CD4-positive, alpha-beta T cell treated with Interleukin-15 for 4 hours (primary cell): ENCODE results near the gene C9orf43.
"Not testable (repeated sequence)": the region's sequence is repeated elsewhere in the genome, so short reads cannot be mapped to it uniquely, and the experiment has no call there.

ENCODE experiments used
- DNase-seq: peaks from one replicate; pipeline ENCODE4 v3.0.0-alpha.2; 2020; ENCODE audit warnings: low spot score

The C9orf43 gene

GRCh38 chr9:113416149-113416721 is 5.7 kb downstream of the C9orf43 start:
- DNase-seq = no peak

DNA sequence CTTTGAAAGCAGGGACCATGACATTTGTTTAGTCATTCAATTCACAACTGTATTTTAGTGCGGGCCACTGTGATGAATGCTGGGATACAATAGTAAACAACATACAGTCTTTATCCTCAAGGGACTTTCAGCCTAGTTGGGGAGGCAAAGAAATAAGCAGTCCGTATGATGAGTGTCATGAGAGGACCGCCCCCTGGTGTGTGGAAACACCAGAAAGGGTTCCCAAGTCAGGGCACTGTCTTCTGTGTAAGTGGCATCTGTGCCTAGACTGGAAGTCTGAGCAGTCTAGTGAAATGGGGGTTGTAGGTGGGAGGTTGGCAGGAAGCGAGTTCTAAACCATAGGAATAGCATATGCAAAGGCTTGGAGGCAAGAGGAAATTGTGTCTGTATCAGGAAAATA is 6.8 kb downstream of the C9orf43 start:
- DNase-seq = peak; percentile 6

GRCh38 chr9:113421726-113422125 is 11.2 kb downstream of the C9orf43 start:
- DNase-seq = no peak

GRCh38 chr9:113425072-113425471 is 14.5 kb downstream of the C9orf43 start:
- DNase-seq = no peak

- DNase-seq = no peak
These were observed 16.2 kb downstream of the C9orf43 start for GRCh38 chr9:113426701-113427100.

DNA sequence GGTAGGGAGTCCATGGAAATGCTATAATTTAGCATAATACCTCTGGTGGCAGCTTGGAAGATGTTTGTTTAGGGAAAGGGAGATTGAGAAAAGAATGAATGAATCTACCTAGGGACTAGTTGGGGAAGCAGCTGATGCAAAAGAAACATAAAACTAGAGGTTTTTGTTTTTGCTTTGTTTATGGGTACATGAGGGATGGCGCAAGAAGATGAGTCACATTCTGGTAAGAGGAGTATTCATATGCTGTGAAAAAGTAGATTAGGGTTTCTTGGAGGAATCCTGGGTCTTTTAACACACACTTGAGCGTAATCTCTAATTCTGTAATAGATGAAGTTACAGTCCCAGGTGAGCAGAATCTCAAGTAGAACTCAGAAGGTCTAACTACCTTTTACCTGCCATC is 17.1 kb downstream of the C9orf43 start:
- no peak for DNase-seq

GRCh38 chr9:113428062-113428615 is 17.6 kb downstream of the C9orf43 start:
- no peak for DNase-seq

DNA sequence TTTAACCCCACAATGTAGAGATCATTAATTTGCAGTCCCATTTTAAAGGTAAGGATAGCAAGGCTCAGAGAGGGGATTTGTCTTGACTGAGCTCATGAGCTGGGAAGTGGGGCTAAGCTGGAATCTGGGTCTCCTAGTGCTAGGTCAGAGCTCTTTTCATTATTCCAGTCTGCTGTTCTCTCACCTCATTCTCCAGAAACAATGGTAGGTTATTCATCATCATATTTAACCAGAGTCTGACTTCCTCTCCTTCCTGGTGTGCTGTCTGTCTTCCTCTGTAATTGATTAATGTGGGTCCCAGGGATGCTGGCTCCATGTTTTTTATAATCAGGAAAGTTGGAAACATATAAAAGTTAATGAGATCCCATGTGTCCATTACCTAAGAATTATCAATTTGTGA is 20.6 kb downstream of the C9orf43 start:
- no peak for DNase-seq

DNA sequence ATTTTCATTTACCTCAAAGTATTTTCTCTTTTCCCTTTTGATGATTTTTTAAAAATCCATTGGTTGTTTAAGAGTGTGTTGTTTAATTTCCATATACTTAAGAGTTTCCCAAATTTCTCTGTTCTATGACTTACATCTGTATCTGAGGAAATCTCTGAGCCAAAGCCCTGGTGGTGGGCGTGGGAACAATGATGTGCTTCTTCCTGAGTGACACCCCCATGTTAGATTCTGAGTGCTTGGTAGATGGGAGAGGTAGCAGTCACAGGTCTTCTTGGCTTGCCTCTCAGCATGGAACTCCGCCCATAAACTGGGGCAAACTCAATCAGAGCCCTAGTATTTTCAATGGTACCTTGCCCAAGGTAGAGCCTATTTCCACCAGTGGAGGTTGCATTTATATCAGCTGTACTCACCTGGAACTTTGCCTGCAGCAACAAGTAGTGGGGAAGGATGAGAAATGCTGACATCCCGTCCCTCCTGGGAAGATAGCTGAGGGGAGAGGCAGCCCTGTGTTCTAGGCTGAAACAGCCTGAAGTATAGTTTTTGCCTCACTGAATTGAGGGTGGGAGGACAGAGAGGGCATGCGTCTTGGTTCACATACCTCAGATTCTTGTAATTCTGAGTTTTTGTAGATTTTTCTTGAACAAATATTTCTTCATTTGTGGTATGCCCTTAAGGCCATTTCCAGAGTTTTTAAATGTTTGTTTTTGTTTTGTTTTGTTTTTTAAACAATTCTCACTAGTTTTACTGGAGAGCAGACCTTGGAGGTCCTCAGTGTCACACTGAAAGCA is 26.4 kb downstream of the C9orf43 start:
- DNase-seq = no peak

- DNase-seq = not testable (repeated sequence)
These were observed 27.2 kb downstream of the C9orf43 start for GRCh38 chr9:113437716-113438115.

GRCh38 chr9:113444736-113445135 is 34.2 kb downstream of the C9orf43 start:
- no peak for DNase-seq

- DNase-seq = peak; percentile 29
These were observed 35.8 kb downstream of the C9orf43 start for GRCh38 chr9:113446323-113446740.

DNA sequence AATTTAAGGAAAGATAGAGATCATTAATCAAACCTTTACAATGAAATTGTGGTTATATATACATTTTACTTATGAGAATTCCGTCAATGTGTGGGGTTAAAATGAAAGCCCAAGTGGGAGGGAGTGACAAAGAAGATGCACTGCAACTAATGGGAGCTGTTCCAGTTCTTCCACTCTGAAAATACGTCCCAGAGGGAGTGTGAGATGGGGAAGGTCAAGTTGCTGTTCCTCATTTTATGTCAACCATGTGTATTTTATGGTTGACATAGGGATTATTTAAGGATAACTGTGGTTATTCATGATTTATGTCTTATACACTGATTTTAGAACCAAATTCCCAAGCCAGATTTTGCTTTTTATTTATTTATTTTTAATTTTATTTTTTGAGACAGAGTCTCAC is 38.8 kb downstream of the C9orf43 start:
- no peak for DNase-seq

DNA sequence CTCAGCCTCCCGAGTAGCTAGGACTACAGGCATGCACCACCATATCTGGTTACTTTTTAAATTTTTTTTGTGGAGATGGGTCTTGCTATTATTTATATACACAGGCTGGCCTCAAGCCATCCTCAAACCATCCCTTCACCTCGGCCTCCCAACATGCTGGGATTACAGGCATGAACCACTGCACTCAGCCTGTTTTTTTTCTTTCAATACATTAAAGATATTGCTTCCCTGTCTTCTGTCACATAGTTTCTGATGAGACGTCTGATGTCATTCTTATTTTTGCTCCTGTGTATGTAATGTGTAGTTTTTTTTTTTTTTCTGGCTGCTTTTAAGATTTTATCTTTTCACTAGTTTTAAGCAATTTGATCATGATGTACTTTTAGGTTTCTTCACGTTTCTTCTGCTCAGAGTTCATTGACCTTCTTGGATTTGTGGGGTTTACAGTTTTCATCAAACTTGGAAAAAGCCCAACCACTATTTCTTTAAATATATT is 41.6 kb downstream of the C9orf43 start:
- DNase-seq = no peak

GRCh38 chr9:113454914-113455761 is 44.6 kb downstream of the C9orf43 start:
- no peak for DNase-seq

DNA sequence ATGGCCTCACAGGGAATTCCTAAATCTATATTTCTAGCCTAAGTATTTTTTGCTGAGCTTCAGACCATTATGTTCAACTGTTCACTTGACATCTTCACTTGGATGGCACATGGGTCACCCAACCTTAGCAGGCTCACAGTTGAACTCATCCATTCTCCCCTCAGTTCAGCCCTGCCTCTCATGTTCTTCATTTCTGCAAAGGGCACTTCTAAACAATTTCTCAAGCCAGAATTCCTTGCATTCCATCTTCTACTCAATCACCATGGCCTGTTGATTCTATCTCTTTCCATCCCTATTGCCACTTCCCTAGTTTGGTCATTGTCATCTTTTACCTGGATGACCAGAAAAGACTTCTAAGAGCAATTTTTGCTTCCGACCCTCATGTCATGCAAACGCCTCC is 45.7 kb downstream of the C9orf43 start:
- no peak for DNase-seq

- DNase-seq = no peak
These were observed 50.7 kb downstream of the C9orf43 start for GRCh38 chr9:113461285-113461684.

DNA sequence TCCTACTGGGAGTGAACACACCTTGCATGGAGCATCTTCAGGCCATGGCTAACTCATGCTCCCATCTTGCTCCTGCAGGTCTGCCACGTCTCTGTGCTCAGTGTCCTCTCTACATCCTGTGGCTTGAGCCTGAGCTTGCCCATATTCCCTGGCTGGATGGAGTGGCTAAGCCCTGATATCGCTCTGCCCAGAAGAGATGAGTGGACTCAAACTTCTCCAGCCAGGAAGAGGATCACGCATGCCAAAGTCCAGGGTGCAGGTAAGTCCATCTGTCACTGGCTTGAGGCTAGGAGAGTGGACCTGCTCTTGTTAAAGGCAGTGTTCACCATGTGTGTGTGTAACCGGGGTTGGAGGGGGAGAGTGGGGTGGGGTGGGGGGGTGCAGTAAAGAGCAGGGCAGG is 51.4 kb downstream of the C9orf43 start:
- no peak for DNase-seq

DNA sequence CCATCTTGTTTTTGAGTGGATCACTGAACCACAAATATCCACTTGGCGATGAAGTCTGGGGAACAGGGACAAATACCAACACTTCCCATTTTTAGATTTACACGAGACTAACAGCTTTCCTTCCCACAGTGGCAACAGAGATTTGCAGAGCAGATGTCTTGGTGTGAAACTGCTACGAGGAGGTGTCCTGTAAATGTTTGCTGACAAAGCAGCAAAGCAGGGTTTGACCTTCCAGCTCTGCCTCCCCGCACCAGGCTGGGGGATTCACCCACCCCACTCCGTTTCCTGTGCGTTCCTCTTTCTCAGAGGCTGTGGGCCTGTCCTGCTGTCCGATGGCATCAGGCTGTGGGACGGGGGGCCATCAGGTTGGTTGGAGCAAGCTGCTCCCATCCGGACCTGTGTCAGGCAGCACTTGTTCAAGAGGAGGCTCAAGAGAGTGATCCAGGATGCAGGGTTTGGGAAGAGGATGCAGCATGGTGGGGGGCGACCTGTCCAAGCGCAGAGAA is 52.3 kb downstream of the C9orf43 start:
- DNase-seq = no peak

- no peak for DNase-seq
These were observed 53.1 kb downstream of the C9orf43 start, which contains the start of gene RGS3 for GRCh38 chr9:113463418-113464285. RGS3 (plus strand) TSS chr9:113463727; CDS start chr9:113463803, 76 bp downstream.

DNA sequence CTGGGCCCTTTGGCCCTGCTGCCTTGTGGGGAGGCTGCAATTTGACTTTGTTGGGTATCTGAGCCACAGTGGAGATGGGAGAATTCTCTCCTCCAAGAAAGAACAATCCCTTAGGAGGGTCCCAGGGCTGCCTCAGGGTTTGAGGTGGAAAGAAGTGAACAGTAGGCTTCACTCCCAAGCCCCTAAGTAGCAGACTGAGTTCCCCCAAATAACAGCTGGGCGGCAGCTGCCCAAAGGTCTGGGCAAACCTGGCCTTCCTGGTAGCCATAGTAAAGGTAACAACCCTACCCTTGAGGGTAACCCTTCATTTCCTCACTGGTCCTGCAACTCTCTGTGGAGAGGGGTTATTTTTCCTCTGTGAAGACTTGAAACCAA is 53.7 kb downstream of the C9orf43 start:
- DNase-seq = no peak
